ENCODE data around the gene TTC32. TPM values are rescaled to one million over a fixed set of nuclear protein-coding genes. Genes with fewer than 3 reads are reported as not detected.

TTC32 gene
- total and polyA plus RNA-seq, 2 of the 4 experiments (the other 2 are of a cell fraction) = 1.1 to 3.9 TPM

- Histone ChIP-seq H4K8ac (ENCODE audit: low read depth in 2 of 2, low read length in 2 of 2) (no peak overlapping the region), H3K9me3 (ENCODE audit: control insufficient read depth, insufficient read depth, low read length) (no peaks in the 10 kb centered on the region), H4K91ac (ENCODE audit: insufficient read depth, low read depth, low read length) (no peak overlapping the region), H2AFZ (replicated peaks; ENCODE audit: low read length, poor library complexity) (no peak overlapping the region), H3K36me3 (ENCODE audit: control insufficient read depth, insufficient read depth, low read length) (no peaks in the 10 kb centered on the region; the same call in 1 of the 2 replicates), H3K79me1 (ENCODE audit: low read depth in 1 of 2, low read length in 2 of 2) (no peaks in the 10 kb centered on the region), H3K4ac (ENCODE audit: low read depth, low read length) (no peak overlapping the region), H4K20me1 (ENCODE audit: insufficient read depth, low read length) (no peaks in the 10 kb centered on the region), H2BK120ac (ENCODE audit: low read depth, low read length) (no peak overlapping the region), H2BK5ac (ENCODE audit: low read depth, low read length, poor library complexity, severe bottlenecking) (no peak overlapping the region), H2AK5ac (ENCODE audit: low read depth, low read length) (no peak overlapping the region), H3K4me2 (ENCODE audit: low read depth, low read length) (no peak overlapping the region), H3K9ac (ENCODE audit: low read depth, low read length) (no peak overlapping the region), H3K27me3 (ENCODE audit: control insufficient read depth, insufficient read depth, low read length) (no peaks in the 10 kb centered on the region), H3K4me3 (ENCODE audit: insufficient read depth, low read depth, low read length) (no peak overlapping the region), H3K4me1 (ENCODE audit: control insufficient read depth, insufficient read depth, low read length) (peaks cover 5% of the 10 kb centered on the region), H3K9me1 (ENCODE audit: insufficient read depth, low read length) (no peaks in the 10 kb centered on the region; the same call in 1 of the 2 replicates), H3K23ac (ENCODE audit: low read depth, low read length) (no peak overlapping the region), H2BK20ac (ENCODE audit: low read depth, low read length) (no peak overlapping the region), H3K18ac (ENCODE audit: low read depth, low read length) (no peak overlapping the region), H3K56ac (ENCODE audit: extremely low read depth, insufficient read depth, low read length) (no peak overlapping the region), H2BK15ac (ENCODE audit: low read depth, low read length) (no peak overlapping the region), H3K27ac (ENCODE audit: insufficient read depth, low read length) (no peak overlapping the region), H2AK9ac (replicated peaks; ENCODE audit: low read depth, low read length, poor library complexity) (no peak overlapping the region), H4K5ac (ENCODE audit: low read depth, low read length) (no peak overlapping the region), H3K14ac (replicated peaks; ENCODE audit: low read depth, low read length) (no peak overlapping the region)
- intact Hi-C loops (cut with micrococcal nuclease) (no loop called here), in situ Hi-C loops (cut with MboI; ENCODE audit: low sequenced_read_pairs) (no loop called here), dilution Hi-C loops (cut with HindIII; ENCODE audit: low sequenced_read_pairs, unreplicated experiment) (no loop called here)
- TF ChIP-seq MXI1 (IDR thresholded peaks at IDR 0.05; ENCODE audit: borderline replicate concordance, low read depth, low read length) (no peak), BHLHE40 (IDR thresholded peaks at IDR 0.05; ENCODE audit: low read depth, low read length) (no peak), ELK1 (IDR thresholded peaks at IDR 0.05; ENCODE audit: borderline replicate concordance, low read depth, low read length) (no peak), CHD1 (IDR thresholded peaks at IDR 0.05; ENCODE audit: low read depth, low read length) (no peak), RFX5 (IDR thresholded peaks at IDR 0.05; ENCODE audit: low read depth, low read length) (no peak), RCOR1 (IDR thresholded peaks at IDR 0.05; ENCODE audit: insufficient replicate concordance, low read length) (no peak), USF2 (IDR thresholded peaks at IDR 0.05; ENCODE audit: low read depth, low read length) (no peak), CTCF (conservative IDR thresholded peaks at IDR 0.05; ENCODE audit: low read depth, low read length) (no peak), CEBPB (IDR thresholded peaks at IDR 0.05; ENCODE audit: low read depth, low read length) (no peak), MAFK (IDR thresholded peaks at IDR 0.05; ENCODE audit: low read depth, low read length) (no peak), RAD21 (IDR thresholded peaks at IDR 0.05; ENCODE audit: low read length) (no peak), NFE2L2 (IDR thresholded peaks at IDR 0.05; ENCODE audit: low read depth, low read length) (no peak), FOS (IDR thresholded peaks at IDR 0.05; ENCODE audit: low read depth, low read length) (no peak), MAZ (IDR thresholded peaks at IDR 0.05; ENCODE audit: borderline replicate concordance, low read depth, low read length) (no peak), POLR2A (IDR thresholded peaks at IDR 0.05; ENCODE audit: low read depth, low read length) (no peak), SMC3 (IDR thresholded peaks at IDR 0.05; ENCODE audit: low read depth, low read length) (no peak)
- CTCF ChIA-PET = interaction anchor here (1.0 to 1.2 kb wide), 2 partner anchors 11 to 19 kb away, joined by 3 read pairs; no protein-coding TSS in a partner anchor
- BruUV-seq (replicated peaks) = no TSS peak
- POLR2A ChIA-PET (ENCODE audit: unreplicated experiment) = no interaction called here
- DNase-seq (no peak), ATAC-seq (ENCODE audit: low read depth) (no peak)
- no CpG with 5 or more reads among the region's 2 CpGs for WGBS, 2 experiments (ENCODE audit: extremely low coverage in 2 of 2, insufficient read length in 1 of 2)
Measured at GRCh38 chr2:19944205-19944845, 42.5 kb upstream of the TTC32 start.

Measured in IMR-90 (cell line).